ENCODE data around the gene ASB15.

The ASB15 gene

GRCh38 chr7:123669485-123669884 lies 67.9 kb downstream of the ASB15 start:
- no peak for DNase-seq

- DNase-seq, result no peak
These were observed 71.6 kb downstream of the ASB15 start for GRCh38 chr7:123673137-123673732.

- no peak for DNase-seq
These were observed 72.3 kb downstream of the ASB15 start for GRCh38 chr7:123673752-123674398.

- DNase-seq, result no peak
These were observed 73.0 kb downstream of the ASB15 start for GRCh38 chr7:123674399-123675180.

GRCh38 chr7:123675181-123675473 lies 73.5 kb downstream of the ASB15 start:
- DNase-seq, result no peak

- no peak for DNase-seq
These were observed 75.6 kb downstream of the ASB15 start for GRCh38 chr7:123677061-123677715.

GRCh38 chr7:123679614-123680013 lies 78.0 kb downstream of the ASB15 start:
- no peak for DNase-seq

GRCh38 chr7:123680580-123680979 lies 79.0 kb downstream of the ASB15 start:
- no peak for DNase-seq

GRCh38 chr7:123681561-123681960 lies 79.9 kb downstream of the ASB15 start:
- DNase-seq, result no peak

GRCh38 chr7:123682690-123683089 lies 81.1 kb downstream of the ASB15 start:
- DNase-seq, result no peak

GRCh38 chr7:123687161-123687560 lies 85.5 kb downstream of the ASB15 start:
- DNase-seq, result no peak

- DNase-seq, result no peak
These were observed 86.1 kb downstream of the ASB15 start for GRCh38 chr7:123687727-123688126.
